MCF 10A (cell line): ENCODE data around the gene RAPGEF6. TPM values are rescaled to one million over a fixed set of nuclear protein-coding genes. Genes with fewer than 3 reads are reported as not detected.

ENCODE experiments used
- BruUV-seq: library from RNA; stranded (reverse); fragments of 400-500 nt; replicated peaks from 2 replicates; lab custom pipeline; 2021; lab: Mats Ljungman, UMichigan
- CTCF ChIA-PET: fragments of 300-600 bp; sonication (Branson Sonifier 250); formaldehyde crosslinking; extraction: SDS; loops from one replicate; lab custom pipeline; 2021; ENCODE audit warnings: antibody characterized with exemption, inconsistent platforms; lab: Yijun Ruan, JAX
- POLR2A ChIA-PET: fragments of 300-600, 350-650 bp; sonication (Branson Sonifier 250); formaldehyde crosslinking; extraction: SDS; loops from one replicate; lab custom pipeline; 2020; ENCODE audit warnings: antibody characterized with exemption, inconsistent platforms; lab: Yijun Ruan, JAX
- DNase-seq: peaks from one replicate; pipeline ENCODE4 v3.0.0-alpha.2; 2018; ENCODE audit not compliant: unreplicated experiment
- H3K27ac Mint-ChIP-seq: one replicate; pipeline ENCODE4 v1.8.0; 2022; ENCODE audit warnings: mild to moderate bottlenecking, low read depth, mixed read lengths; ENCODE audit not compliant: unreplicated experiment
- H3K27me3 Mint-ChIP-seq: one replicate; pipeline ENCODE4 v1.8.0; 2022; ENCODE audit warnings: mixed read lengths; ENCODE audit not compliant: insufficient read depth, unreplicated experiment
- H3K36me3 Mint-ChIP-seq: one replicate; pipeline ENCODE4 v1.8.0; 2022; ENCODE audit warnings: mild to moderate bottlenecking, moderate library complexity, mixed read lengths; ENCODE audit not compliant: insufficient read depth, unreplicated experiment
- H3K4me1 Mint-ChIP-seq: one replicate; pipeline ENCODE4 v1.8.0; 2022; ENCODE audit warnings: mixed read lengths; ENCODE audit not compliant: insufficient read depth, unreplicated experiment
- H3K4me3 Mint-ChIP-seq: one replicate; pipeline ENCODE4 v1.8.0; 2022; ENCODE audit warnings: mild to moderate bottlenecking, moderate library complexity, mixed read lengths; ENCODE audit not compliant: unreplicated experiment
- H3K9me3 Mint-ChIP-seq: one replicate; pipeline ENCODE4 v1.8.0; 2022; ENCODE audit warnings: mixed read lengths; ENCODE audit not compliant: unreplicated experiment
- intact Hi-C: fragments of 100-400 bp; cut with micrococcal nuclease; formaldehyde crosslinking; loops from 2 replicates; pipeline ENCODE4 v1.14.1; 2022
- total RNA-seq: library from RNA; stranded (reverse); gene quantifications from 2 replicates; pipeline ENCODE4 v1.2.3, GENCODE V29; 2022
- TF ChIP-seq, protein P1 (sequence below): fragments of 200-600 bp; IDR thresholded peaks from one replicate; pipeline ENCODE4 v1.8.0; 2022; ENCODE audit warnings: antibody characterized with exemption, mild to moderate bottlenecking; ENCODE audit not compliant: unreplicated experiment

The RAPGEF6 gene
- total RNA-seq, 1 experiment from 2014 or later = 20.5 TPM

DNA sequence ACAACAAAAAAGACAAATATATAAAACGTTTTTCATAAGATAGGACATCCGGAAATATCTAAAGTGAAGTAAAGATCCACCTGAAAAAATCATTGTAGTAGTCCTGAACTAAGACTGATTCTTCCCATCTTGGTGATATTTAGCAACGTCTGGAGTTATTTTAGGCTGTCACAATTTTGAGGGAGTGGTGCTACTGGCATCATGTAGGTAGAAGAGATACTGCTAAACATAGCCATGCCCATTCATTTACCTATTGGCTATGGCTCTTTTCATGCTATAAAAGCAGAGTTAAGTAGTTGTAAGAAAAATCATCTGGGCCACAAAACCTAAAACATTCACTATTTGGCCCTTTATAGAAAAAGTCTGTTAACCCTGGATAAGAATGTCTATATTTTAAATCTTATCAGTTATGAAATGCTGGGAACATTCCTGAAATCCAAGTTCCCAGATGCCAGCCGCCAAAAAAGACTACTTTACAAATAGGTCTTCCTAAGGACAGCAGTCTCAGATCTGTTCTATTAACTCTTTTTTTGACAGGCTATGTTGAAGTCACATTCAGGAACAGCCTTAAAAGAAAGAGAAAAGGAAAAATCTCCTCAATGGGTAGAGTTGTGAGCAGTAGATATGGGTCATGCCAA is 27.0 kb downstream of the RAPGEF6 start:
- ChIA-PET CTCF (interaction anchor here (5.6 kb wide), 1 partner anchor 19 kb away, joined by 55 read pairs; no protein-coding TSS in a partner anchor), POLR2A (no interaction called here)
- Mint-ChIP-seq H3K9me3 (no peaks in the 10 kb centered on the region), H3K27me3 (no peaks in the 10 kb centered on the region), H3K27ac (no peak overlapping the region), H3K4me3 (no peak overlapping the region), H3K4me1 (peaks cover 35% of the 10 kb centered on the region), H3K36me3 (no peaks in the 10 kb centered on the region)
- no peak for DNase-seq
- no TSS peak for BruUV-seq
- TF ChIP-seq, protein P1, sequence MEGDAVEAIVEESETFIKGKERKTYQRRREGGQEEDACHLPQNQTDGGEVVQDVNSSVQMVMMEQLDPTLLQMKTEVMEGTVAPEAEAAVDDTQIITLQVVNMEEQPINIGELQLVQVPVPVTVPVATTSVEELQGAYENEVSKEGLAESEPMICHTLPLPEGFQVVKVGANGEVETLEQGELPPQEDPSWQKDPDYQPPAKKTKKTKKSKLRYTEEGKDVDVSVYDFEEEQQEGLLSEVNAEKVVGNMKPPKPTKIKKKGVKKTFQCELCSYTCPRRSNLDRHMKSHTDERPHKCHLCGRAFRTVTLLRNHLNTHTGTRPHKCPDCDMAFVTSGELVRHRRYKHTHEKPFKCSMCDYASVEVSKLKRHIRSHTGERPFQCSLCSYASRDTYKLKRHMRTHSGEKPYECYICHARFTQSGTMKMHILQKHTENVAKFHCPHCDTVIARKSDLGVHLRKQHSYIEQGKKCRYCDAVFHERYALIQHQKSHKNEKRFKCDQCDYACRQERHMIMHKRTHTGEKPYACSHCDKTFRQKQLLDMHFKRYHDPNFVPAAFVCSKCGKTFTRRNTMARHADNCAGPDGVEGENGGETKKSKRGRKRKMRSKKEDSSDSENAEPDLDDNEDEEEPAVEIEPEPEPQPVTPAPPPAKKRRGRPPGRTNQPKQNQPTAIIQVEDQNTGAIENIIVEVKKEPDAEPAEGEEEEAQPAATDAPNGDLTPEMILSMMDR = no peak
- intact Hi-C loops = no loop called here

DNA sequence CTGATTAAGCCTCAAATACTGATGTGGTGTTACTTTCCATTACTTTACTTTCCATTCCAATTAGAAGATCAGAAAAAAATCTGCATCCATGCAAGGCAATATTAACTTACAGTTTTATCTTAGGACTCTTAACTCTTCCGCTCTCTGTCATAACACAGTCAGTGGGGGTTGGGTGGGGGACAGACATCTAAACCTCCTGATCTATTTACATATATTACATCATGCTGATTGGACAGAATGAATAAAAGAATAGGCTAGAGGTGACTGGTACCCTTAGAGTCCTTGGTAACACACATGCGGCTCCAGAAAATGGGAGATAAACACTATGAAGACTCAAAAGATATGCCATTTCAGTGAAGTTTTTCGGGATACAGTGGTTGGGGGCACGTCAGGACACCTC is 27.6 kb downstream of the RAPGEF6 start:
- ChIA-PET POLR2A (interaction anchor here (1.2 kb wide), 1 partner anchor 15 kb away, joined by 4 read pairs; no protein-coding TSS in a partner anchor), CTCF (no interaction called here)
- TF ChIP-seq, protein P1 = no peak
- H3K27me3 Mint-ChIP-seq = no peaks in the 10 kb centered on the region
- no peaks in the 10 kb centered on the region for H3K36me3 Mint-ChIP-seq
- no peaks in the 10 kb centered on the region for H3K9me3 Mint-ChIP-seq
- no peak overlapping the region for H3K4me3 Mint-ChIP-seq
- no peak for DNase-seq
- BruUV-seq = no TSS peak
- H3K27ac Mint-ChIP-seq = no peak overlapping the region
- intact Hi-C loops = no loop called here
- H3K4me1 Mint-ChIP-seq = peaks cover 35% of the 10 kb centered on the region

DNA sequence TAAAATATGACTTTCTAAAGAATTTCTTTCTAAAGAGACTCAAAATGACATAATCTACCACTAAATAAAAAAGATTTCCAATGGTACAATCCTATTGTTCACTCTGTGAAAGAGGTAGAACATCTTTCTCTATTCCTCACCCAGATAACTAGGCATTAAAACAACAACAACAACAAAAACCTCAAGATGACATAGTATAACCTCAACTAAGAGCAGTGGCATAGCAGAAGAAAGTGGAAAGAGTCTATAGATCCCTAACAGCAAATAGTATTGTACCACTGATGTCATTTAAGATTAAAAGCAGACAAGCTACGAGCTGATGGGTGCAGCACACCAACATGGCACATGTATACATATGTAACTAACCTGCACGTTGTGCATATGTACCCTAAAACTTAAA is 29.9 kb downstream of the RAPGEF6 start:
- POLR2A ChIA-PET = interaction anchor here (0.7 to 1.1 kb wide), 2 partner anchors 175 to 1005 kb away, joined by 3 to 4 read pairs; no protein-coding TSS in a partner anchor
- Mint-ChIP-seq H3K27me3 (no peaks in the 10 kb centered on the region), H3K9me3 (no peaks in the 10 kb centered on the region), H3K4me1 (peaks cover 23% of the 10 kb centered on the region), H3K36me3 (peaks cover 18% of the 10 kb centered on the region), H3K27ac (no peak overlapping the region), H3K4me3 (no peak overlapping the region)
- TF ChIP-seq, protein P1 = no peak
- CTCF ChIA-PET = interaction anchor here (1.0 to 4.0 kb wide), 5 partner anchors 9 to 458 kb away, joined by 3 to 34 read pairs (median 4); no protein-coding TSS in a partner anchor
- BruUV-seq = no TSS peak
- intact Hi-C loops = no loop called here
- no peak for DNase-seq

DNA sequence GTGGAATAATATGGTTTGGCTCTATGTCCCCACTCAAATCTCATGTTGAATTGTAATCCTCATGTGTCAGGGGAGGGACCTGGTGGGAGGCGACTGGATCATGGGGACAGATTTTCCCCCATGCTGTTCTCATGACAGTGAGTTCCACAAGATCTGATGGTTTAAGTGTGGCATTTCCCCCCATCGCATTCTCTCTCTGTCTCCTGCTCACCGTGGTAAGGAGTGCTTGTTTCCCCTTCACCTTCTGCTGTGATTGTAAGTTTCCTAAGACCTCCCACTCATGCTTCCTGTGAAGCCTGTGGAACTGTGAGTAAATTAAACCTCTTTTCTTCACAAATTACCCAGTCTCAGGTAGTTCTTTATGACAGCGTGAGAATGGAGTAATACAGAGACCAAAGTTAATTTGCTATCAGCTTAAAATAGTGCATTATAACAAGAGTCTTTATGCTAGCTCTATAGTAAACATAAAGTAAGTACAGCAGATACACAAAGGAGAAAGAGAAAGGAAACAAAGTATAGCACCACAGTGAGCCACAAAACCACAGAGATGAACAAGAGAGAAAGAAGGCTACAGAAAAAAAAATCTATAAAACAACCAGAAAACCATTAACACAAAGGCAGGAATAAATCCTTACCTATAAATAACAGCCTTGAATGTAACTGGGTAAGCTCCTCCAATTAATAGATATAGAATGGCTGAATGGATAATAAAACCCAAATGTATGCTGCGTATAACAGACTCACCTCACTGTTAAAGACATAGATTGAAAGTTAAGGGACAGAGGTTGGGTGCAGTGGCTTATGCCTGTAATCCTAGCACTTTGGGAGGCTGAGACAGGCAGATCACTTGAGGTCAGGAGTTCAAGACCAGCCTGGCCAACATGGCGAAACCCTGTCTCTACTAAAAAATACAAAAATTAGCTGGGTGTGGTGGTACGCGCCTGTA is 39.7 kb downstream of the RAPGEF6 start:
- Mint-ChIP-seq H3K4me1 (no peaks in the 10 kb centered on the region), H3K9me3 (no peaks in the 10 kb centered on the region), H3K36me3 (peaks cover 19% of the 10 kb centered on the region), H3K27ac (no peak overlapping the region), H3K27me3 (no peaks in the 10 kb centered on the region), H3K4me3 (no peak overlapping the region)
- DNase-seq = no peak
- ChIA-PET CTCF (interaction anchor here (0.6 to 1.1 kb wide), 6 partner anchors 10 to 468 kb away, joined by 3 read pairs; no protein-coding TSS in a partner anchor), POLR2A (interaction anchor here (0.7 kb wide), 1 partner anchor 29 kb away, joined by 3 read pairs; no protein-coding TSS in a partner anchor)
- intact Hi-C loops = no loop called here
- no TSS peak for BruUV-seq
- TF ChIP-seq, protein P1 = no peak
